Esophagus squamous epithelium (tissue), 5 donors: ENCODE data around the gene ITGB2. TPM values are rescaled to one million over a fixed set of nuclear protein-coding genes. Genes with fewer than 3 reads are reported as not detected.

ENCODE experiments used
- DNase-seq: peaks from one replicate; lab custom pipeline; 2025; lab: John Stamatoyannopoulos, UW
- H3K27ac ChIP-seq, 4 donors: fragments of 200-600 bp; sonication (generic); one replicate each; pipeline ENCODE4 v1.5.1; 2016 to 2019; ENCODE audit warnings: mild to moderate bottlenecking in 1 of 4
- H3K27me3 ChIP-seq, 4 donors: fragments of 200-600 bp; sonication (generic); 1 replicate in 3 of 4; 2 replicates in 1 of 4; pipeline versions ENCODE4 v1.5.1 to v1.6.0; 2017 to 2021; ENCODE audit warnings: antibody characterized with exemption in 1 of 4
- H3K36me3 ChIP-seq, 3 donors: fragments of 200-600 bp; sonication (generic); one replicate each; pipeline ENCODE4 v1.5.1; 2016 to 2019
- H3K4me1 ChIP-seq, 3 donors: fragments of 200-600 bp; sonication (generic); one replicate each; pipeline ENCODE4 v1.5.1; 2017 to 2019
- H3K4me3 ChIP-seq, 4 donors: fragments of 200-600 bp; sonication (generic); 1 replicate in 3 of 4; 2 replicates in 1 of 4; pipeline ENCODE4 v1.5.1; 2016 to 2019; ENCODE audit warnings: mild to moderate bottlenecking in 2 of 4, moderate library complexity in 1 of 4
- H3K9me3 ChIP-seq, 3 donors: fragments of 200-600 bp; sonication (generic); one replicate each; pipeline ENCODE4 v1.5.1; 2016 to 2019
- CTCF ChIP-seq, 6 experiments: fragments of 450-650 bp in 4 of 6; fragments of 200-600 bp in 2 of 6; sonication (generic) in 2 of 6; IDR thresholded peaks; one replicate each; pipeline ENCODE4 v1.5.1; 2016 to 2019; ENCODE audit warnings: antibody characterized with exemption in 6 of 6, mild to moderate bottlenecking in 4 of 6, moderate library complexity in 4 of 6
- POLR2A ChIP-seq, 4 donors: fragments of 450-650 bp; IDR thresholded peaks; one replicate each; pipeline ENCODE4 v1.6.1; 2017; ENCODE audit warnings: antibody characterized with exemption in 4 of 4, mild to moderate bottlenecking in 4 of 4, moderate library complexity in 3 of 4
- WGBS, 2 donors: methylation state at CpG; one replicate each; pipeline ENCODE4 v1.1.5; 2018; 5-methylcytosine and 5-hydroxymethylcytosine counted together
- intact Hi-C: fragments of 100-400 bp; cut with DNase I; formaldehyde crosslinking; loops from one replicate; pipeline ENCODE4 v1.15.0; 2022
- total RNA-seq, 4 donors: library from RNA; depleted of rRNA; stranded (reverse); fragments of >200 nt; gene quantifications; one replicate each; pipeline ENCODE4 v1.1.0, GENCODE V29; 2016
- donor health status: DM: yes; HTN: yes; CAD: no.

The ITGB2 gene
- total RNA-seq, 4 donors from 2014 or later, result 6.6 to 47.1 (median 18.5) TPM

- H3K36me3 ChIP-seq, result peaks cover 17 to 99% (median 25%) of the 10 kb centered on the region in 3 donors
- TF ChIP-seq POLR2A (IDR thresholded peaks at IDR 0.05), result no peak
- TF ChIP-seq CTCF (IDR thresholded peaks at IDR 0.05), result no peak
- H3K4me1 ChIP-seq, result peaks cover 11 to 23% (median 11%) of the 10 kb centered on the region in 3 donors
- H3K9me3 ChIP-seq, result no peaks in the 10 kb centered on the region
- 88 to 89% methylated on average over 10 to 14 of the region's 17 CpGs for WGBS, 2 donors
- intact Hi-C loops, result no loop called here
- no peaks in the 10 kb centered on the region for H3K27me3 ChIP-seq
- H3K4me3 ChIP-seq, result no peak overlapping the region
- no peak overlapping the region for H3K27ac ChIP-seq
- no peak for DNase-seq
These were observed 64.6 kb downstream of the ITGB2 start for GRCh38 chr21:44856131-44856530.

GRCh38 chr21:44855572-44855971, 65.1 kb downstream of the ITGB2 start:
- no peak overlapping the region for H3K27ac ChIP-seq
- DNase-seq, result no peak
- 89 to 94% methylated on average over 5 to 6 of the region's 14 CpGs for WGBS, 2 donors
- H3K27me3 ChIP-seq, result no peaks in the 10 kb centered on the region
- H3K4me3 ChIP-seq, result no peak overlapping the region
- intact Hi-C loops, result no loop called here
- peaks cover 22 to 99% (median 29%) of the 10 kb centered on the region in 3 donors for H3K36me3 ChIP-seq
- H3K9me3 ChIP-seq, result no peaks in the 10 kb centered on the region
- no peak for TF ChIP-seq POLR2A (IDR thresholded peaks at IDR 0.05)
- no peak for TF ChIP-seq CTCF (IDR thresholded peaks at IDR 0.05)
- peaks cover 11 to 23% (median 11%) of the 10 kb centered on the region in 3 donors for H3K4me1 ChIP-seq

- Histone ChIP-seq H3K9me3 (no peaks in the 10 kb centered on the region), H3K27me3 (no peaks in the 10 kb centered on the region), H3K36me3 (peaks cover 30 to 99% (median 36%) of the 10 kb centered on the region in 3 donors), H3K4me3 (no peak overlapping the region), H3K4me1 (peaks cover 11 to 23% (median 11%) of the 10 kb centered on the region in 3 donors), H3K27ac (no peak overlapping the region)
- TF ChIP-seq CTCF (IDR thresholded peaks at IDR 0.05), result no peak
- TF ChIP-seq POLR2A (IDR thresholded peaks at IDR 0.05), result no peak
- WGBS, 2 donors, result 82 to 88% methylated on average over 16 to 28 of the region's 31 CpGs
- DNase-seq, result no peak
- intact Hi-C loops, result no loop called here
These were observed 65.8 kb downstream of the ITGB2 start for GRCh38 chr21:44854664-44855446.

GRCh38 chr21:44854391-44854663, 66.4 kb downstream of the ITGB2 start:
- Histone ChIP-seq H3K9me3 (no peaks in the 10 kb centered on the region), H3K36me3 (peaks cover 35 to 99% (median 40%) of the 10 kb centered on the region in 3 donors), H3K4me1 (peaks cover 11 to 20% (median 11%) of the 10 kb centered on the region in 3 donors), H3K4me3 (no peak overlapping the region), H3K27me3 (no peaks in the 10 kb centered on the region), H3K27ac (no peak overlapping the region)
- intact Hi-C loops, result no loop called here
- DNase-seq, result no peak
- 68 to 92% methylated on average over 9 to 10 of the region's 14 CpGs for WGBS, 2 donors
- TF ChIP-seq POLR2A (IDR thresholded peaks at IDR 0.05), result no peak
- no peak for TF ChIP-seq CTCF (IDR thresholded peaks at IDR 0.05)

GRCh38 chr21:44853601-44854390, 66.9 kb downstream of the ITGB2 start:
- WGBS, 2 donors, result 76 to 90% methylated on average over 8 to 14 of the region's 34 CpGs
- no peak overlapping the region for H3K4me3 ChIP-seq
- DNase-seq, result no peak
- no peaks in the 10 kb centered on the region for H3K27me3 ChIP-seq
- H3K27ac ChIP-seq, result no peak overlapping the region
- H3K4me1 ChIP-seq, result peaks cover 6 to 15% (median 7%) of the 10 kb centered on the region in 3 donors
- peaks cover 37 to 99% (median 39%) of the 10 kb centered on the region in 3 donors for H3K36me3 ChIP-seq
- H3K9me3 ChIP-seq, result no peaks in the 10 kb centered on the region
- TF ChIP-seq POLR2A (IDR thresholded peaks at IDR 0.05) (no peak), CTCF (IDR thresholded peaks at IDR 0.05) (no peak)
- intact Hi-C loops, result no loop called here
